HEK293T (cell line): Measurements from ENCODE around the gene CDO1.

Source experiments
- CTCF ChIA-PET: fragments of 350-600 bp; formaldehyde crosslinking; extraction: SDS; loops from one replicate; lab custom pipeline; 2021; ENCODE audit warnings: antibody characterized with exemption, inconsistent platforms; lab: Yijun Ruan, JAX
- POLR2A ChIA-PET: fragments of 350-600 bp; formaldehyde crosslinking; extraction: SDS; loops from one replicate; lab custom pipeline; 2020; ENCODE audit warnings: antibody characterized with exemption, inconsistent platforms; lab: Yijun Ruan, JAX
- DNase-seq: peaks from one replicate; pipeline ENCODE4 v3.0.0; 2012; ENCODE audit warnings: mixed read lengths; ENCODE audit errors: extremely low spot score
- ARNT ChIP-seq: fragments of 450-650 bp; IDR thresholded peaks from 2 replicates; pipeline ENCODE4 v1.6.1; 2017; ENCODE audit warnings: mild to moderate bottlenecking
- BHLHE40 ChIP-seq: fragments of 450-650 bp; IDR thresholded peaks from 2 replicates; pipeline ENCODE4 v1.6.1; 2016; ENCODE audit warnings: mild to moderate bottlenecking, moderate library complexity, borderline replicate concordance
- CTBP1 ChIP-seq: fragments of 450-650 bp; IDR thresholded peaks from 2 replicates; pipeline ENCODE4 v1.6.1; 2016; ENCODE audit warnings: borderline replicate concordance
- ELF4 ChIP-seq: fragments of 450-650 bp; IDR thresholded peaks from 2 replicates; pipeline ENCODE4 v1.6.1; 2017; ENCODE audit warnings: antibody characterized with exemption
- FOXA1 ChIP-seq: fragments of 450-650 bp; IDR thresholded peaks from 2 replicates; pipeline ENCODE4 v1.6.1; 2016; ENCODE audit warnings: mild to moderate bottlenecking
- FOXK2 ChIP-seq: fragments of 450-650 bp; IDR thresholded peaks from 2 replicates; pipeline ENCODE4 v1.6.1; 2016; ENCODE audit warnings: mild to moderate bottlenecking
- FOXM1 ChIP-seq: fragments of 450-650 bp; IDR thresholded peaks from 2 replicates; pipeline ENCODE4 v1.6.1; 2017; ENCODE audit warnings: mild to moderate bottlenecking, borderline replicate concordance
- HDGF ChIP-seq: fragments of 450-650 bp; IDR thresholded peaks from 2 replicates; pipeline ENCODE4 v1.6.1; 2017; ENCODE audit warnings: antibody characterized with exemption, borderline replicate concordance
- L3MBTL2 ChIP-seq: fragments of 450-650 bp; conservative IDR thresholded peaks from 2 replicates; pipeline ENCODE4 v1.6.1; 2016; ENCODE audit warnings: mild to moderate bottlenecking
- LEF1 ChIP-seq: fragments of 450-650 bp; IDR thresholded peaks from 2 replicates; pipeline ENCODE4 v1.6.1; 2017; ENCODE audit warnings: mild to moderate bottlenecking, borderline replicate concordance
- NFRKB ChIP-seq: fragments of 450-650 bp; IDR thresholded peaks from 2 replicates; pipeline ENCODE4 v1.6.1; 2016; ENCODE audit warnings: mild to moderate bottlenecking, moderate library complexity
- PKNOX1 ChIP-seq: fragments of 450-650 bp; IDR thresholded peaks from 2 replicates; pipeline ENCODE4 v1.6.1; 2016
- SP1 ChIP-seq: fragments of 450-650 bp; IDR thresholded peaks from 2 replicates; pipeline ENCODE4 v1.6.1; 2017
- SUZ12 ChIP-seq: fragments of 450-650 bp; IDR thresholded peaks from 2 replicates; pipeline ENCODE4 v1.6.1; 2016; ENCODE audit warnings: mild to moderate bottlenecking
- TARDBP ChIP-seq: fragments of 450-650 bp; IDR thresholded peaks from 2 replicates; pipeline ENCODE4 v1.6.1; 2016
- ZNF384 ChIP-seq: fragments of 450-650 bp; IDR thresholded peaks from 2 replicates; pipeline ENCODE4 v1.6.1; 2016

Gene CDO1

GRCh38 chr5:115854139-115854538, 37.7 kb upstream of the CDO1 start:
- ChIA-PET CTCF (no interaction called here), POLR2A (no interaction called here)
- no peak for DNase-seq
- TF ChIP-seq TARDBP (no peak), NFRKB (no peak), HDGF (no peak)

GRCh38 chr5:115850744-115851416, 34.4 kb upstream of the CDO1 start:
- CTCF ChIA-PET = interaction anchor here (0.7 kb wide), 1 partner anchor 49 kb away, joined by 3 read pairs; no protein-coding TSS in a partner anchor
- POLR2A ChIA-PET = no interaction called here
- TF ChIP-seq FOXK2 (no peak), FOXM1 (no peak), NFRKB (no peak), ARNT (no peak), SUZ12 (no peak), SP1 (no peak), L3MBTL2 (no peak), ELF4 (no peak), HDGF (no peak), CTBP1 (no peak)
- DNase-seq = no peak

- TF ChIP-seq BHLHE40 = no peak
- no peak for TF ChIP-seq FOXK2
- TF ChIP-seq FOXM1 = no peak
- TF ChIP-seq ARNT = no peak
- no peak for DNase-seq
- ChIA-PET CTCF (no interaction called here), POLR2A (no interaction called here)
Measured at GRCh38 chr5:115849258-115849798, 32.9 kb upstream of the CDO1 start.

- ChIA-PET POLR2A (interaction anchor here (1.1 kb wide), 1 partner anchor 32 kb away, joined by 3 read pairs; no protein-coding TSS in a partner anchor), CTCF (interaction anchor here (0.8 kb wide), 1 partner anchor 9 kb away, joined by 4 read pairs; no protein-coding TSS in a partner anchor)
- no peak for DNase-seq
- TF ChIP-seq FOXK2 = no peak
Measured at GRCh38 chr5:115847290-115847689, 30.8 kb upstream of the CDO1 start.

- CTCF ChIA-PET = no interaction called here
- TF ChIP-seq SP1 (no peak), PKNOX1 (no peak), HDGF (no peak), ELF4 (no peak), NFRKB (no peak), LEF1 (no peak), BHLHE40 (no peak), ARNT (no peak), CTBP1 (no peak), SUZ12 (no peak), ZNF384 (no peak), TARDBP (no peak)
- DNase-seq = no peak
- POLR2A ChIA-PET = interaction anchor here (1.4 kb wide), 1 partner anchor 12 kb away, joined by 5 read pairs; no protein-coding TSS in a partner anchor
Measured at GRCh38 chr5:115844321-115844817, 27.9 kb upstream of the CDO1 start.

GRCh38 chr5:115843444-115844130, 27.1 kb upstream of the CDO1 start:
- POLR2A ChIA-PET = no interaction called here
- CTCF ChIA-PET = no interaction called here
- TF ChIP-seq ARNT (no peak), PKNOX1 (peak; percentile 49)
- DNase-seq = no peak

GRCh38 chr5:115842952-115843351, 26.5 kb upstream of the CDO1 start:
- TF ChIP-seq FOXK2 (no peak), FOXA1 (no peak), NFRKB (no peak), CTBP1 (peak; percentile 19; the same call in 1 of the 2 replicates), L3MBTL2 (no peak)
- CTCF ChIA-PET = no interaction called here
- DNase-seq = no peak
- POLR2A ChIA-PET = no interaction called here
